CD14-positive monocyte (primary cell): ENCODE results near the gene SFMBT2. TPM values are rescaled to one million over a fixed set of nuclear protein-coding genes. Genes with fewer than 3 reads are reported as not detected.

Source experiments
- DNase-seq, 3 donors: peaks; one replicate each; pipeline ENCODE4 v3.0.0-alpha.2; 2011 to 2022
- H2AFZ ChIP-seq: 2 replicates; pipeline ENCODE4 v1.6.0; 2012; ENCODE audit warnings: mild to moderate bottlenecking, low read depth, low read length, inconsistent platforms; ENCODE audit not compliant: insufficient read depth, poor library complexity, severe bottlenecking
- H3K27ac ChIP-seq, 2 donors: 1 replicate in 1 of 2; 2 replicates in 1 of 2; pipeline ENCODE4 v1.5.1; 2012 to 2013; ENCODE audit warnings: low read length in 2 of 2, control low read depth in 1 of 2, inconsistent platforms in 1 of 2, low read depth in 1 of 2, mild to moderate bottlenecking in 1 of 2
- H3K27me3 ChIP-seq, 2 donors: one replicate each; pipeline versions ENCODE4 v1.6.0 to v1.6.1; 2011 to 2013; ENCODE audit warnings: low read length in 2 of 2; ENCODE audit not compliant: control insufficient read depth in 2 of 2, insufficient read depth in 2 of 2
- H3K36me3 ChIP-seq, 2 donors: replicated peaks in 1 of 2; 1 replicate in 1 of 2; 2 replicates in 1 of 2; pipeline versions ENCODE4 v1.5.1 to v1.6.1; 2012 to 2013; ENCODE audit warnings: low read length in 2 of 2, control low read depth in 1 of 2, inconsistent platforms in 1 of 2, mild to moderate bottlenecking in 1 of 2; ENCODE audit not compliant: insufficient read depth in 2 of 2, control insufficient read depth in 1 of 2
- H3K4me1 ChIP-seq, 2 donors: 1 replicate in 1 of 2; 2 replicates in 1 of 2; pipeline versions ENCODE4 v1.5.1 to v1.6.1; 2012 to 2013; ENCODE audit warnings: low read length in 2 of 2, control low read depth in 1 of 2, inconsistent platforms in 1 of 2, mild to moderate bottlenecking in 1 of 2, moderate library complexity in 1 of 2; ENCODE audit not compliant: insufficient read depth in 2 of 2, control insufficient read depth in 1 of 2
- H3K4me2 ChIP-seq: replicated peaks from 2 replicates; pipeline ENCODE3; 2012; ENCODE audit warnings: low read length, moderate library complexity, mild to moderate bottlenecking; ENCODE audit not compliant: poor library complexity, severe bottlenecking; ENCODE audit errors: extremely low read depth
- H3K4me3 ChIP-seq, 3 experiments: fragments of 200-600 bp in 1 of 3; sonication (generic) in 1 of 3; replicated peaks in 1 of 3; 1 replicate in 2 of 3; 2 replicates in 1 of 3; pipeline ENCODE4 v1.5.1; 2011 to 2013; ENCODE audit warnings: low read length in 3 of 3, mild to moderate bottlenecking in 3 of 3, control low read depth in 2 of 3, low read depth in 2 of 3, inconsistent platforms in 1 of 3, moderate library complexity in 1 of 3
- H3K79me2 ChIP-seq: 2 replicates; pipeline ENCODE4 v1.6.0; 2012; ENCODE audit warnings: mild to moderate bottlenecking, control low read depth, inconsistent platforms, low read length, moderate library complexity; ENCODE audit not compliant: insufficient read depth
- H3K9ac ChIP-seq: 2 replicates; pipeline ENCODE4 v1.6.0; 2017; ENCODE audit warnings: low read length, mild to moderate bottlenecking; ENCODE audit not compliant: insufficient read depth, poor library complexity, severe bottlenecking
- H3K9me3 ChIP-seq, 2 donors: replicated peaks in 1 of 2; 1 replicate in 1 of 2; 2 replicates in 1 of 2; pipeline versions ENCODE4 v1.5.1 to v1.6.1; 2012 to 2013; ENCODE audit warnings: low read length in 2 of 2, control low read depth in 1 of 2; ENCODE audit not compliant: control insufficient read depth in 1 of 2, insufficient read depth in 1 of 2
- H4K20me1 ChIP-seq: 2 replicates; pipeline ENCODE4 v1.6.0; 2012; ENCODE audit warnings: mild to moderate bottlenecking, low read length, control low read depth, moderate library complexity; ENCODE audit not compliant: insufficient read depth
- H3K27ac Mint-ChIP-seq, 7 donors: one replicate each; pipeline ENCODE4 v1.8.0; 2020; ENCODE audit warnings: mild to moderate bottlenecking in 7 of 7, mixed read lengths in 7 of 7, moderate library complexity in 6 of 7, inconsistent platforms in 2 of 7
- H3K27me3 Mint-ChIP-seq, 3 donors: one replicate each; pipeline ENCODE4 v1.8.0; 2021 to 2022; ENCODE audit warnings: low read depth in 3 of 3, mild to moderate bottlenecking in 3 of 3, mixed read lengths in 3 of 3, moderate library complexity in 3 of 3, inconsistent platforms in 1 of 3
- H3K36me3 Mint-ChIP-seq, 2 donors: one replicate each; pipeline ENCODE4 v1.8.0; 2020; ENCODE audit warnings: mixed read lengths in 2 of 2, inconsistent platforms in 1 of 2, mild to moderate bottlenecking in 1 of 2
- H3K4me1 Mint-ChIP-seq: one replicate; pipeline ENCODE4 v1.8.0; 2020; ENCODE audit warnings: mild to moderate bottlenecking, mixed read lengths
- H3K4me3 Mint-ChIP-seq, 2 donors: one replicate each; pipeline ENCODE4 v1.8.0; 2020; ENCODE audit warnings: mild to moderate bottlenecking in 2 of 2, mixed read lengths in 2 of 2, moderate library complexity in 1 of 2
- H3K9me3 Mint-ChIP-seq, 7 donors: one replicate each; pipeline ENCODE4 v1.8.0; 2020 to 2022; ENCODE audit warnings: mixed read lengths in 7 of 7, mild to moderate bottlenecking in 6 of 7, moderate library complexity in 6 of 7, inconsistent platforms in 2 of 7
- WGBS: methylation state at CpG from one replicate; pipeline ENCODE4 v1.1.5; 2013; ENCODE audit warnings: missing lambda C conversion rate; ENCODE audit not compliant: insufficient coverage; 5-methylcytosine and 5-hydroxymethylcytosine counted together
- intact Hi-C, 2 donors: fragments of 100-400 bp; cut with micrococcal nuclease; formaldehyde crosslinking; loops; one replicate each; pipeline versions ENCODE4 v1.15.0 to v1.15.1; 2023
- polyA plus RNA-seq, 3 donors: library from polyadenylated mRNA; depleted of rRNA in 1 of 3; unstranded in 2 of 3; stranded (reverse) in 1 of 3; fragments of 300-500 nt in 2 of 3; fragments of >200 nt in 1 of 3; fragmentation: Illumina TruSeq in 2 of 3; gene quantifications; 1 replicate in 2 of 3; 2 replicates in 1 of 3; pipeline ENCODE4 v1.2.3, GENCODE V29; 2012 to 2021
- TF ChIP-seq, protein P1 (sequence below): fragments of 200-600 bp; IDR thresholded peaks from one replicate; pipeline ENCODE4 v1.8.0; 2022; ENCODE audit warnings: antibody characterized with exemption, mild to moderate bottlenecking

The SFMBT2 gene
- polyA plus RNA-seq, 3 donors: 0.53 to 10.9 (median 1.6) TPM

DNA sequence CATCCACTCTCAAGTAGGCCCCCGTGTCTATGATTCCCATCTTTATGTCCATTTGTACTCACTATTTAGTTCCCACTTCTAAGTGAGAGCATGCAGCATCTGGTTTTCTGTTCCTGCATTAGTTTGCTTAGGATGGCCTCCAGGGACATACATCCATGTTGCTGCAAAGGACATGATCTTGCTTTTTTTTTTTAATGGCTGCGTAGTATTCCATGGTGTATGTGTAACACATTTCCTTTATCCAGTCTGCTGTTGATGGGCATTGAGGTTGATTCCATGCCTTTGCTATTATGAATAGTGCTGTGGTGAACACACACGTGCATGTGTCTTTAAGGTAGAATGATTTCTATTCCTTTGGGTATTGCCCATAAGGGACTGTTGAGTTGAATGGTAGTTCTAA, 67.8 kb downstream of the SFMBT2 start:
- Histone ChIP-seq H3K4me3 (no peak overlapping the region), H3K9me3 (no peaks in the 10 kb centered on the region), H3K27ac (no peak overlapping the region), H3K4me2 (no peak overlapping the region), H3K27me3 (no peaks in the 10 kb centered on the region), H3K4me1 (no peaks in the 10 kb centered on the region), H3K79me2 (peaks cover 33% of the 10 kb centered on the region), H3K9ac (no peak overlapping the region), H3K36me3 (peaks cover 0 to 7% of the 10 kb centered on the region in 2 donors), H4K20me1 (no peaks in the 10 kb centered on the region), H2AFZ (no peak overlapping the region)
- intact Hi-C loops: no loop called here
- H3K9me3 Mint-ChIP-seq: peaks cover 0 to 12% (median 6%) of the 10 kb centered on the region in 7 donors
- peaks cover 3% of the 10 kb centered on the region for H3K4me1 Mint-ChIP-seq
- H3K27me3 Mint-ChIP-seq: peaks cover 0 to 1% (median 0%) of the 10 kb centered on the region in 3 donors
- no peak for DNase-seq
- no peak overlapping the region for H3K4me3 Mint-ChIP-seq
- H3K27ac Mint-ChIP-seq: no peak overlapping the region
- 90% methylated on average over 2 of the region's 3 CpGs for WGBS
- peaks cover 17 to 23% of the 10 kb centered on the region in 2 donors for H3K36me3 Mint-ChIP-seq
- TF ChIP-seq, protein P1, sequence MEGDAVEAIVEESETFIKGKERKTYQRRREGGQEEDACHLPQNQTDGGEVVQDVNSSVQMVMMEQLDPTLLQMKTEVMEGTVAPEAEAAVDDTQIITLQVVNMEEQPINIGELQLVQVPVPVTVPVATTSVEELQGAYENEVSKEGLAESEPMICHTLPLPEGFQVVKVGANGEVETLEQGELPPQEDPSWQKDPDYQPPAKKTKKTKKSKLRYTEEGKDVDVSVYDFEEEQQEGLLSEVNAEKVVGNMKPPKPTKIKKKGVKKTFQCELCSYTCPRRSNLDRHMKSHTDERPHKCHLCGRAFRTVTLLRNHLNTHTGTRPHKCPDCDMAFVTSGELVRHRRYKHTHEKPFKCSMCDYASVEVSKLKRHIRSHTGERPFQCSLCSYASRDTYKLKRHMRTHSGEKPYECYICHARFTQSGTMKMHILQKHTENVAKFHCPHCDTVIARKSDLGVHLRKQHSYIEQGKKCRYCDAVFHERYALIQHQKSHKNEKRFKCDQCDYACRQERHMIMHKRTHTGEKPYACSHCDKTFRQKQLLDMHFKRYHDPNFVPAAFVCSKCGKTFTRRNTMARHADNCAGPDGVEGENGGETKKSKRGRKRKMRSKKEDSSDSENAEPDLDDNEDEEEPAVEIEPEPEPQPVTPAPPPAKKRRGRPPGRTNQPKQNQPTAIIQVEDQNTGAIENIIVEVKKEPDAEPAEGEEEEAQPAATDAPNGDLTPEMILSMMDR: no peak

DNA sequence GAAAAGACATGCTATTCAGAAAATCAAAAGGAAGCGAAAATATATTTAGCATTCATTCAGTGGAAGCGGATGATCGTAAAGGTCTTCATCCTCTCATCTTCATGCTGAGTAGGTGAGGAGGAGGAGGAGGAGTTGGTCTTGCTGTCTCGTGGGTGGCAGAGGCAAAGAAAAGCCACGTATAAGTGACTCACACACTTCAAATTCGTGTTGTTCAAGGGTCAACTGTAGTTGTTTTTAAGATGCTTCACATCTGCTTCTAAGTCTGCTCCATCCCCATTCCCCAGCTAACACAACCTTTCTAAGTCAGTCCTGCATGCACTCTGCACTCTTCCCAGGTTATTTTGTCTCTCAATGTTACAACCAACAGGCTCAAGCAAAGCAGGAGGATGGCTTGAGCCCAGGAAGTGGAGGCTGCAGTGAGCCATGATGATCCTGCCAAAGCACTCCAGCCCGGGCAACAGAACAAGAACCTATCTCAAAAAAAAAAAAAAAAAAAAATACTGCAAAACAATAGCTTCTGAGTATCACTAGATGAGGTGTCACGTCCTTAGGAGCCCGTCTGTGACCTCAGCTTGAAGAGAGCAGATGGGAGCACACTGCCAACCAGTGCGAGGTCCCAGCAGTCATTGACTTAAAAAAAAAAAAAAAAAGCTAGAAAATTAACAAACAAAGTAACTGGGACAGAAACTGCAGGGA, 70.5 kb downstream of the SFMBT2 start:
- no peak overlapping the region for H3K4me3 Mint-ChIP-seq
- H3K4me1 Mint-ChIP-seq: peaks cover 21% of the 10 kb centered on the region
- no peak overlapping the region for H3K27ac ChIP-seq
- no peaks in the 10 kb centered on the region for H4K20me1 ChIP-seq
- peaks cover 0 to 7% of the 10 kb centered on the region in 2 donors for H3K36me3 ChIP-seq
- H3K4me1 ChIP-seq: peaks cover 7 to 8% of the 10 kb centered on the region in 2 donors
- H3K27ac Mint-ChIP-seq: peak overlapping the region in 1 of 7 donors; percentile 62
- WGBS: 100% methylated on average over 2 of the region's 10 CpGs
- DNase-seq: no peak
- no peak overlapping the region for H3K4me2 ChIP-seq
- H3K79me2 ChIP-seq: peaks cover 51% of the 10 kb centered on the region
- TF ChIP-seq, protein P1: no peak
- peaks cover 0 to 1% (median 0%) of the 10 kb centered on the region in 3 donors for H3K27me3 Mint-ChIP-seq
- H3K9me3 Mint-ChIP-seq: peaks cover 0 to 13% (median 6%) of the 10 kb centered on the region in 7 donors
- H2AFZ ChIP-seq: no peak overlapping the region
- H3K9me3 ChIP-seq: no peaks in the 10 kb centered on the region
- no peaks in the 10 kb centered on the region for H3K27me3 ChIP-seq
- H3K9ac ChIP-seq: no peak overlapping the region
- intact Hi-C loops: no loop called here
- no peak overlapping the region for H3K4me3 ChIP-seq
- H3K36me3 Mint-ChIP-seq: peaks cover 19 to 25% of the 10 kb centered on the region in 2 donors
